NT2/D1 (cell line): ENCODE data around the gene RIMBP3B.
"Not testable (repeated sequence)": the region's sequence is repeated elsewhere in the genome, so short reads cannot be mapped to it uniquely, and the experiment has no call there.

Experiments used
- YY1 ChIP-seq: IDR thresholded peaks from 2 replicates; pipeline ENCODE4 v1.6.1; 2011; ENCODE audit not compliant: insufficient read length, insufficient read depth
- ZNF274 ChIP-seq: IDR thresholded peaks from 2 replicates; pipeline ENCODE4 v1.6.1; 2011; ENCODE audit warnings: mild to moderate bottlenecking, low read depth, low read length

DNA sequence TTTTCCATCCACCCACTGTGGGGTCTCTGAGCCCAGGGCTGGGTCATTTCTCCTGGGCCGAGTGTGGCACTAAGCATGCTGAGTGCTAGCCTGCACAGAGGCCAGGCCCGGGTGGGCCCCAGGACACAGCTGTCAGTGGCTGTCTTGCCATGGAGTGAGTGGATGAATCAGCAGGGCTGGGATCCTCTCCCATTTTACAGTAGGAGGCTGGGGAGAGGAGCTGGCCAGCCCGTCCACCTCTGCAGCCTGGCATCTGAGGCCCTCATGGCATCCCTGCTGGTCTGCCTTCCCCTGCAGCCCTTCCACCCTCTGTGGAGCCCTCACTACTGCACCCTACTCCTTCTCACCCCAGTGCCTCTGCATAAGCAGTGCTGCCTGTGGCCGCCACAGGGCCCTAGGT lies 21.1 kb upstream of the RIMBP3B start:
- not testable (repeated sequence) for TF ChIP-seq ZNF274, YY1
